ENCODE measurements around the gene PIR. TPM values are rescaled to one million over a fixed set of nuclear protein-coding genes. Genes with fewer than 3 reads are reported as not detected.

PIR gene
- total RNA-seq, 1 experiment from 2014 or later: 29.7 TPM

DNA sequence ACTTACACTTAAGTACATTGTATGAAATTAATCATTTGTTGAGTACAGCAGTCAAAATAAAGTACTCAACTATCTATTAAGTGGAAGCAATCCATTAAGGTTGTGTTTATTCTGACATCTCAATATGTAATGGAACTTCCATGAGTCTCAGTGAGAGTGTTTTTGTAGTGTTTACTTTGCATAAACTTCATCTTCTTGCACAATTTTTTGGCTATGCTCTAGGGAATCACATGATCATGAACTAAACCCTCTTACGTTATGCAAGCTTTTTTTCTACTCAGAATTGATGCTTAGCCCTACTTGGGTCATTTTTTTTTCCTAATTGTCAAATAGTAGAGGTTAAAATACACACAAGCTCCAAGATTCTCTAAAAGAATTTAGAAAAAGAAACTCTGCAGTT is 136.7 kb downstream of the PIR start:
- no peaks in the 10 kb centered on the region for H4K20me1 ChIP-seq (ENCODE audit: control insufficient read depth, insufficient read depth, insufficient read length)
- no peak overlapping the region for H2BK12ac ChIP-seq (ENCODE audit: insufficient read length, low read depth, low read length)
- TF ChIP-seq CTCF (conservative IDR thresholded peaks at IDR 0.05): no peak
- no peak overlapping the region for H2AFZ ChIP-seq (ENCODE audit: low read length)
- WGBS (ENCODE audit: extremely low coverage, insufficient read length, low lambda C conversion rate): no CpG with 5 or more reads among the region's 1 CpG
- H3T11ph ChIP-seq (ENCODE audit: low read length): no peak overlapping the region
- no peak overlapping the region for H2AK5ac ChIP-seq (ENCODE audit: insufficient read length, low read length)
- H3K18ac ChIP-seq (ENCODE audit: insufficient read length, low read depth, low read length): no peak overlapping the region
- no peak overlapping the region for H3K56ac ChIP-seq (ENCODE audit: insufficient read length, low read depth, low read length)
- H3K79me2 ChIP-seq (ENCODE audit: insufficient read depth, low read length): no peaks in the 10 kb centered on the region
- no peak overlapping the region for H2BK15ac ChIP-seq (ENCODE audit: low read depth, low read length)
- no peaks in the 10 kb centered on the region for H3K9me3 ChIP-seq (ENCODE audit: control insufficient read depth, low read depth, low read length)
- no peak overlapping the region for H4K91ac ChIP-seq (ENCODE audit: insufficient read length, low read depth, low read length)
- DNase-seq: no peak
- Mint-ChIP-seq H3K4me3 (no peak overlapping the region), H3K27me3 (ENCODE audit: low read depth) (peaks cover 6% of the 10 kb centered on the region), H3K36me3 (ENCODE audit: insufficient read depth in 1 of 3, low read depth in 3 of 3) (no peaks in the 10 kb centered on the region), H3K9me3 (peaks cover 0 to 4% of the 10 kb centered on the region in 2 experiments; a peak in 3 of 5 replicates), H3K27ac (no peak overlapping the region), H3K4me1 (no peaks in the 10 kb centered on the region)
- H3K9ac ChIP-seq (ENCODE audit: extremely low read depth, insufficient read length, low read length): no peak overlapping the region
- no peak overlapping the region for H3K14ac ChIP-seq (ENCODE audit: insufficient read depth, low read length)
- no peaks in the 10 kb centered on the region for H3K79me1 ChIP-seq (ENCODE audit: insufficient read depth, low read depth, low read length, poor library complexity, severe bottlenecking)
- no peak overlapping the region for H3K4ac ChIP-seq (ENCODE audit: low read depth, low read length)
- H2BK20ac ChIP-seq (ENCODE audit: low read depth, low read length, poor library complexity, severe bottlenecking): no peak overlapping the region
- no peaks in the 10 kb centered on the region for H3K23me2 ChIP-seq (ENCODE audit: insufficient read length, low read depth, low read length, poor library complexity, severe bottlenecking)
- no peaks in the 10 kb centered on the region for H3K4me1 ChIP-seq (ENCODE audit: insufficient read depth, low read length)
- no peak overlapping the region for H4K5ac ChIP-seq (ENCODE audit: insufficient read length, low read depth, low read length)
- no peak overlapping the region for H2BK120ac ChIP-seq (ENCODE audit: low read depth, low read length, poor library complexity, severe bottlenecking)
- no peaks in the 10 kb centered on the region for H3K27me3 ChIP-seq (ENCODE audit: insufficient read depth, low read length)
- H4K8ac ChIP-seq (replicated peaks; ENCODE audit: insufficient read length, low read depth, low read length): no peak overlapping the region
- no peak overlapping the region for H2BK5ac ChIP-seq (ENCODE audit: insufficient read length, low read length)
- H3K4me2 ChIP-seq (ENCODE audit: insufficient read depth, insufficient read length, low read length): no peak overlapping the region
- H3K27ac ChIP-seq (ENCODE audit: insufficient read length, low read depth, low read length): no peak overlapping the region
- no peak overlapping the region for H3K23ac ChIP-seq (ENCODE audit: insufficient read length, low read depth, low read length)

All from H9 (cell line).